ENCODE data around the gene LINC01488. TPM values are rescaled to one million over a fixed set of nuclear protein-coding genes. Genes with fewer than 3 reads are reported as not detected.

The LINC01488 gene
- total RNA-seq, 6 donors from 2014 or later, result not detected

DNA sequence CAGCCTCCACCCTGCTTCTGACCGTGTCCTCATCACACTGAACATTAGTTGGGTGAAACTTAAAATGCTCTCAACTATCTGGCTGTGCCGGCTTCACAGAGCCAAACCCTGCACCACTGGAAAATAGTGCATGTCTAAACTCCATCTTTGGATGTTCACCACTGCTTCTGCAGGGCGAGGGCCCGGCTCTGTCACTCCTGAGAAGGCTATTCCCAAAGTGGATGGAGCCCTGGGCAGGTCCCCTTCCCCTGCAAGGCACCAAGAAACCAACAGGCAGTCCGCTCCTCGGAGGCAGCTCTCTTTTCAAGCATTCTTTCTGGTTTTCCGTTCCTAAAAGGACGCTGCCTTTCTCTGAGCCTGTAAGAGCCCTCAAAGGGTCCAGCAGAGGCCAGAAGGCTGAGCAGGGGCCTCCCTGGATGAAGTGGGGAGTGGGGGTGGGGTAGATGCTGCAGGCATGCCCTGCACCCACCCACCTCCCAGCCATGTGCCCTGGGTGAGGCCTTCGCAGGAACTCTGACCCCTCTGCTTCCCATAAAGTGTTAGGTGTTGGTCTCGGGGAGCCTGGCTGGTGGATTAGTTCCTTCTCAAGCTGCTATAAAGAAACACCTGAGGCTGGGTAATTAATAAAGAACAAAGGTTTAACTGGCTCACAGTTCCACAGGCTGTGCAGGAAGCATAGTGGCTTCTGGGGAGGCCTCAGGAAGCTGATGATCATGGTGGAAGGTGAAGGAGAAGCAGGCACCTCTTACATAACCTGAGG lies 23.3 kb downstream of the LINC01488 start:
- Histone ChIP-seq H3K27me3 (no peaks in the 10 kb centered on the region), H3K4me1 (peaks cover 0 to 6% (median 2%) of the 10 kb centered on the region in 4 donors), H3K9me3 (no peaks in the 10 kb centered on the region), H3K4me3 (no peak overlapping the region), H3K36me3 (no peaks in the 10 kb centered on the region), H3K27ac (no peak overlapping the region)
- WGBS, 2 donors, result 90% methylated on average over 10 of the region's 10 CpGs
- ATAC-seq (ENCODE audit: low FRiP score in 2 of 2) (no peak), DNase-seq (no peak)
- TF ChIP-seq POLR2A (IDR thresholded peaks at IDR 0.05) (no peak), EP300 (IDR thresholded peaks at IDR 0.05) (no peak), POLR2AphosphoS5 (IDR thresholded peaks at IDR 0.05) (no peak)
- TF ChIP-seq, protein P1, sequence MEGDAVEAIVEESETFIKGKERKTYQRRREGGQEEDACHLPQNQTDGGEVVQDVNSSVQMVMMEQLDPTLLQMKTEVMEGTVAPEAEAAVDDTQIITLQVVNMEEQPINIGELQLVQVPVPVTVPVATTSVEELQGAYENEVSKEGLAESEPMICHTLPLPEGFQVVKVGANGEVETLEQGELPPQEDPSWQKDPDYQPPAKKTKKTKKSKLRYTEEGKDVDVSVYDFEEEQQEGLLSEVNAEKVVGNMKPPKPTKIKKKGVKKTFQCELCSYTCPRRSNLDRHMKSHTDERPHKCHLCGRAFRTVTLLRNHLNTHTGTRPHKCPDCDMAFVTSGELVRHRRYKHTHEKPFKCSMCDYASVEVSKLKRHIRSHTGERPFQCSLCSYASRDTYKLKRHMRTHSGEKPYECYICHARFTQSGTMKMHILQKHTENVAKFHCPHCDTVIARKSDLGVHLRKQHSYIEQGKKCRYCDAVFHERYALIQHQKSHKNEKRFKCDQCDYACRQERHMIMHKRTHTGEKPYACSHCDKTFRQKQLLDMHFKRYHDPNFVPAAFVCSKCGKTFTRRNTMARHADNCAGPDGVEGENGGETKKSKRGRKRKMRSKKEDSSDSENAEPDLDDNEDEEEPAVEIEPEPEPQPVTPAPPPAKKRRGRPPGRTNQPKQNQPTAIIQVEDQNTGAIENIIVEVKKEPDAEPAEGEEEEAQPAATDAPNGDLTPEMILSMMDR (IDR thresholded peaks at IDR 0.05), result no peak

DNA sequence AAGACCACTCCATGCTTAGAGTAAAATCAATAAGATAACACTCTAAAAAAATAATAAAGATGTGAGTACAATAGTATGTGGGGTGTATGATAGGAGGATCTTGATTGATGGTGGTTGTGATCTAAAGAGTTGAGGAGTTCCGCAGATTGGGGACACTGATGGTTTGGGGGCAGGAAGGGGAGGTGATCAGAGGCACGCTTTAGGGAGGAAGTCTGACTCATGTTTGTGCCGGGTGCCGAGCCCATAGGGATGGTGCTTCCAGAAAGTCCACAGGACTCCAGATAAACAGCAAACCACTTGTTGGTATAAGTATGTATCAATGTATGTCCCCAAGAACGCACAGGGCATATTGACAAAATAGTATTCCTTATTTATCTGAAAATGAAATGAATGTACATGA lies 27.5 kb downstream of the LINC01488 start:
- H3K9me3 ChIP-seq, result no peaks in the 10 kb centered on the region

DNA sequence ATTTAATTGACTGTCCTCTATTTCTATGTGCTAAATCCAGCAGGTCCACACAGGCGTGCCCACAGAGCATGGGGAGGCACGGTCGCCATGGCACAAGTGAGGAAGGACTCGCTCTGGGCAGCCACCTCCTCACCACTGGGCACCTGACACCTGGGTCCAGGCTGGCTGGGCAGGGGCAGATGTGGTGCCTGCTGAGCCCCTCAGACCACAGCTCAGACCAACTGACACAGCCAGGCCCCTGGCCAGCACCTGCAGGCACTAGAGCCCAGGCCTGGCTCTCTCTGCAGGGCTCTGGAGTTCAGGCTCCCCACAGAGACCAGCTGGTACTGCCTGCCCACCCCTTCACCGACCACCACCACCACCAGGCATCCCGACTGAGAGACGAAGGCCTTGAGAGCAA lies 27.9 kb downstream of the LINC01488 start:
- no peak overlapping the region for H3K4me3 ChIP-seq
- TF ChIP-seq EP300 (IDR thresholded peaks at IDR 0.05) (no peak), POLR2AphosphoS5 (IDR thresholded peaks at IDR 0.05) (no peak), POLR2A (IDR thresholded peaks at IDR 0.05) (no peak)
- TF ChIP-seq, protein P1 (IDR thresholded peaks at IDR 0.05), result no peak
- H3K4me1 ChIP-seq, result peaks cover 0 to 6% (median 2%) of the 10 kb centered on the region in 4 donors
- WGBS, 2 donors, result 91 to 94% methylated on average over 2 to 7 of the region's 7 CpGs
- no peaks in the 10 kb centered on the region for H3K36me3 ChIP-seq
- H3K27ac ChIP-seq, result no peak overlapping the region
- ATAC-seq (ENCODE audit: low FRiP score in 2 of 2), result no peak
- no peaks in the 10 kb centered on the region for H3K9me3 ChIP-seq
- DNase-seq, result peak in 1 of 2 donors; percentile 59
- no peaks in the 10 kb centered on the region for H3K27me3 ChIP-seq

More for the DNA sequence above, 27.5 kb downstream of the LINC01488 start:
- Histone ChIP-seq H3K27ac (no peak overlapping the region), H3K27me3 (no peaks in the 10 kb centered on the region), H3K36me3 (no peaks in the 10 kb centered on the region), H3K4me1 (peaks cover 0 to 6% (median 2%) of the 10 kb centered on the region in 4 donors), H3K4me3 (no peak overlapping the region)
- 44 to 48% methylated on average over 5 of the region's 5 CpGs for WGBS, 2 donors
- TF ChIP-seq POLR2A (IDR thresholded peaks at IDR 0.05) (no peak), EP300 (IDR thresholded peaks at IDR 0.05) (no peak), POLR2AphosphoS5 (IDR thresholded peaks at IDR 0.05) (no peak)
- TF ChIP-seq, protein P1 (IDR thresholded peaks at IDR 0.05), result no peak
- ATAC-seq (ENCODE audit: low FRiP score in 2 of 2) (no peak), DNase-seq (no peak)

DNA sequence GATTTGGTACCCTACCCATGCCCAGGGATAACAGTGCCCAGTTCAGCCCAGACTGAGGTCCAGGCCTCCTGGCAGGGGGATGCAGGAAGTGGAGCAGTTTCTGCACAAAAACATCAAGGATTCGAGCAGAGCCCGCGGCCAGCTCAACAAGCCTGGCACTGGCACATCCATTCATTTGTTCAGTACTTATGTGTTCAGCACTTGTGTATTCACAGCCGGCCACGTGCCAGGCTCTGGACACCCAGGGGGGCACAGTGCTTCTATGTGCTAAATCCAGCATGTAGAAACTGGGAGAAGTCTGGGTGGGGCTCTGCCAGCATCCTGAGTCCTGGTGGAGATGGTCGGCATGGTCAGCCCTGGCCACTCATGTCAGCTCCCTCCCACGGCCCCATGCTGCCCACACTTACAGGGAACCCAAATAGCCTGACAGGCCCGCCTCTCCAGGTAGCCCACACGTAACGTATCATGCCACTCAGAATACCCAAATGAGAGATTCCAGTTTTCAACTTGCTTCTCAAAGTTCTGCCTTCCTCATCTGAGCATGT lies 28.5 kb downstream of the LINC01488 start:
- TF ChIP-seq, protein P1 (IDR thresholded peaks at IDR 0.05), result no peak
- TF ChIP-seq POLR2AphosphoS5 (IDR thresholded peaks at IDR 0.05), result no peak
- TF ChIP-seq POLR2A (IDR thresholded peaks at IDR 0.05), result no peak
- TF ChIP-seq EP300 (IDR thresholded peaks at IDR 0.05), result no peak
- DNase-seq, result peak in 1 of 2 donors; percentile 23
- Histone ChIP-seq H3K4me1 (peaks cover 0 to 6% (median 2%) of the 10 kb centered on the region in 4 donors), H3K27ac (no peak overlapping the region), H3K9me3 (no peaks in the 10 kb centered on the region), H3K4me3 (no peak overlapping the region), H3K36me3 (no peaks in the 10 kb centered on the region), H3K27me3 (no peaks in the 10 kb centered on the region)
- 81% methylated on average over 10 of the region's 10 CpGs; no CpG with 5 or more reads in 1 of the 2 donors for WGBS, 2 donors
- ATAC-seq (ENCODE audit: low FRiP score in 2 of 2), result no peak

All from upper lobe of left lung (tissue), 6 donors.